ENCODE measurements around the gene NTNG2. TPM values are rescaled to one million over a fixed set of nuclear protein-coding genes. Genes with fewer than 3 reads are reported as not detected.

The NTNG2 gene
- total and polyA plus RNA-seq, 12 donors = 0.37 to 21.6 (median 4.7) TPM

DNA sequence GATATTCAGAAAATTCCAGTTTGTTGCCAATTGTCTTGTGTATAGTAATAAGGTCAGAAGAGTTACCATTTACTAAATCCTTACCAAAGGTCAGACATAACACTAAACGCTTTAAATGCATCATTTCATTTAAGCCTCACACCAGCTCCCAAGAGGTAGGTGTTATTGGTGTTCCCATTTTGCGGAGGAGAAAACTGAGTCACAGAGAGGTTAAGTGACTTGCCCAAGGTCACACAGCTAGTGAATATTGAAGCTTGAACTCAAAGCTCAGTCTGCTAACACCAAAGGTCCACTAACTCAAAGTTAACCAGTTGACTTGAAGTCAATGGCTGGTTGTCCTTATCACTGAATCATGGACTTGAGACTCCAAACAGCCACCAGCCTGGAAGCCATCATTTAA lies 40.8 kb upstream of the NTNG2 start:
- 81 to 91% (median 88%) methylated on average over 2 of the region's 2 CpGs for WGBS, 4 donors
- DNase-seq = no peak
- intact Hi-C loops (cut with DNase I) = no loop called here
- Histone ChIP-seq H3K36me3 (replicated peaks in 1 of 2) (no peaks in the 10 kb centered on the region), H3K4me1 (replicated peaks in 1 of 2) (no peaks in the 10 kb centered on the region), H3K9me3 (replicated peaks in 1 of 3) (no peaks in the 10 kb centered on the region), H3K27me3 (peaks cover 16% of the 10 kb centered on the region), H3K27ac (no peak overlapping the region), H3K4me3 (no peak overlapping the region)
- no peak for TF ChIP-seq POLR2A (IDR thresholded peaks at IDR 0.05)
- TF ChIP-seq, protein P1, sequence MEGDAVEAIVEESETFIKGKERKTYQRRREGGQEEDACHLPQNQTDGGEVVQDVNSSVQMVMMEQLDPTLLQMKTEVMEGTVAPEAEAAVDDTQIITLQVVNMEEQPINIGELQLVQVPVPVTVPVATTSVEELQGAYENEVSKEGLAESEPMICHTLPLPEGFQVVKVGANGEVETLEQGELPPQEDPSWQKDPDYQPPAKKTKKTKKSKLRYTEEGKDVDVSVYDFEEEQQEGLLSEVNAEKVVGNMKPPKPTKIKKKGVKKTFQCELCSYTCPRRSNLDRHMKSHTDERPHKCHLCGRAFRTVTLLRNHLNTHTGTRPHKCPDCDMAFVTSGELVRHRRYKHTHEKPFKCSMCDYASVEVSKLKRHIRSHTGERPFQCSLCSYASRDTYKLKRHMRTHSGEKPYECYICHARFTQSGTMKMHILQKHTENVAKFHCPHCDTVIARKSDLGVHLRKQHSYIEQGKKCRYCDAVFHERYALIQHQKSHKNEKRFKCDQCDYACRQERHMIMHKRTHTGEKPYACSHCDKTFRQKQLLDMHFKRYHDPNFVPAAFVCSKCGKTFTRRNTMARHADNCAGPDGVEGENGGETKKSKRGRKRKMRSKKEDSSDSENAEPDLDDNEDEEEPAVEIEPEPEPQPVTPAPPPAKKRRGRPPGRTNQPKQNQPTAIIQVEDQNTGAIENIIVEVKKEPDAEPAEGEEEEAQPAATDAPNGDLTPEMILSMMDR (IDR thresholded peaks at IDR 0.05) = no peak

DNA sequence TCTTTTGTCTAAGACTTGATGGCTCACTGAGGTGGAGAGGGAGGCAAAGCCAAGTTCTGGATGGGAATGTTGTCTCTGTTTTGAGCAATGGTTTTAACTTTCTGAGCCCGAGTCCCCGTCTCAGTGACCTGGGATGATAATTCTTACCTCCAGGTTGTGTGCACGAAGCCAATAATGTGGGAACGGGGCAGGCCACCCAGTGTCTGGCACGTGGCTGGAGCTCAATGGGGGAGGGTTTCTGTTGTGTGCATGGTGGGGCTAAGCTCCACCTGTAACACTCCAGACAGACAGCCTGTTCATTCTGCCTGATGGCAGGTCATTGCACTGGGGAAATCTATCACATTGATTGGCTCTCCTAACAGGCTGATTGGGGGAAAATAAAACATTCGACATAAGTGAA lies 37.1 kb upstream of the NTNG2 start:
- Histone ChIP-seq H3K9me3 (replicated peaks in 1 of 3) (no peaks in the 10 kb centered on the region), H3K4me3 (no peak overlapping the region), H3K4me1 (replicated peaks in 1 of 2) (no peaks in the 10 kb centered on the region), H3K27me3 (peaks cover 32% of the 10 kb centered on the region), H3K36me3 (replicated peaks in 1 of 2) (no peaks in the 10 kb centered on the region), H3K27ac (no peak overlapping the region)
- WGBS, 4 donors = 37 to 42% (median 40%) methylated on average over 6 of the region's 6 CpGs
- TF ChIP-seq, protein P1 (IDR thresholded peaks at IDR 0.05) = no peak
- intact Hi-C loops (cut with DNase I) = no loop called here
- DNase-seq = no peak

DNA sequence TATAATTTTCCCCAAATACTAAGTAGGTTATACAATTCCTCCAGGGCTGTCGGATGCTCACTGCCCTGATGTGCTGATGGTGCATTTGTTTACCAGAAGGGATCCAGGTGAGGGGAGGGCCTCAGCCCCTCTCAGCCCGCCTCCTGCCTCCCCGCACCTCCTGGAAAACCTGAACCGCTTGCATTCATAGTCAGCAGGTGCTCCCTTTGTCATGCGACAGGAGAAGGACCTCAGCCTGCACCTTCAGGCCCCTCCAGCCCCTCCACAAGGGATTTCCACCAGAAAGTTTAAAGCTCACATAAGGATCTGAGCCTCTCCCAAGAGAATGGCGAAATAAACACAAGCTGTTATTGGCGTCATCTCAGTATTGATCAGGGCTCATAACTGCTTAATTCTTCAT lies 36.5 kb upstream of the NTNG2 start:
- Histone ChIP-seq H3K27ac (no peak overlapping the region), H3K4me1 (replicated peaks in 1 of 2) (no peaks in the 10 kb centered on the region), H3K9me3 (replicated peaks in 1 of 3) (no peaks in the 10 kb centered on the region), H3K4me3 (no peak overlapping the region), H3K36me3 (replicated peaks in 1 of 2) (no peaks in the 10 kb centered on the region), H3K27me3 (peaks cover 32% of the 10 kb centered on the region)
- intact Hi-C loops (cut with DNase I) = no loop called here
- TF ChIP-seq, protein P1 (IDR thresholded peaks at IDR 0.05) = no peak
- TF ChIP-seq POLR2A (IDR thresholded peaks at IDR 0.05) = no peak
- 31 to 34% (median 33%) methylated on average over 7 of the region's 7 CpGs for WGBS, 4 donors
- DNase-seq = no peak

DNA sequence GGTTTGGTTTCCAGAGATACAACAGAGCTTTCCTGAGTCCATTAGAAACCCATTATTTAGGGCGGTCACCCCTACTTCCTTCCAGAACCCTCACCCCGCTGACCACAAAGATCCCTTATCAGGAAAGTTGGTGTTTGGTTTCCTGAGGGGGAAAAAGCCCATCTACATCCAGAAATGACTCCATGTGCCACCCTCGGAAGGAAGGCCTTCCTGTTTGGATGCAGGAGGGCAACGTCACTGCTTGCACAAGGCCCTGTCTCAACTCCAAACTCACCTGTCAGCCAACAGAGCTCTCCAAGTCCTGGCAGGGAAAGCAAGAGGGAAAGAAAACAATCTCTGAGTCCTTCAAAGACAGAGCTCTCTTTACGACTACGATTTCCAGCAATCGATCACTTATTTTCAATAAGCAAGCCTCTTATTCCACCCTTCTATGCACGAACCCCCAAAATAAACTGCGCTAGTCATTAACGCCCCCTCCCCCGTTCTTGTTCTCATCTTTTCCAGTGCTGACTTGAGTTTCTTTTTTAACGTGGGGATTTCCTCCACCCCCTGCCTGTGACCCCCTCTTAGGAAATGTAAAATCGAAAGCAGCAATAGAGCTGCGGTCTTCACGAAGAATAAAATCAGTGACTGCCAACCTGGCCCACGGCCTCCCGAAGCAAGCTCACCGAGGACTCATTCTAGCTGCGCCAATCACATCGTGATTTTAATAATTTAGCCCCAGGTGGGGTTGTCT lies 35.7 kb upstream of the NTNG2 start:
- Histone ChIP-seq H3K9me3 (replicated peaks in 1 of 3) (no peaks in the 10 kb centered on the region), H3K4me1 (replicated peaks in 1 of 2) (no peaks in the 10 kb centered on the region), H3K27me3 (peaks cover 32% of the 10 kb centered on the region), H3K4me3 (no peak overlapping the region), H3K36me3 (replicated peaks in 1 of 2) (no peaks in the 10 kb centered on the region), H3K27ac (no peak overlapping the region)
- WGBS, 4 donors = 55 to 61% (median 58%) methylated on average over 19 to 20 of the region's 20 CpGs
- intact Hi-C loops (cut with DNase I) = no loop called here
- no peak for TF ChIP-seq POLR2A (IDR thresholded peaks at IDR 0.05)
- TF ChIP-seq, protein P1 (IDR thresholded peaks at IDR 0.05) = no peak
- no peak for DNase-seq

Data from adrenal gland (tissue), 12 donors.